HG02642 (cell line): Measurements from ENCODE around the gene GOLGA6L7.
"Not testable (repeated sequence)": the region's sequence is repeated elsewhere in the genome, so short reads cannot be mapped to it uniquely, and the experiment has no call there.

Experiments
- ATAC-seq: cut with Tn5 transposase; IDR thresholded peaks from one replicate; pipeline ENCODE4 v1.9.1; 2021; ENCODE audit warnings: mild to moderate bottlenecking; ENCODE audit not compliant: unreplicated experiment, poor library complexity

GOLGA6L7 gene

GRCh38 chr15:28849766-28850165 lies 1.3 kb upstream of the GOLGA6L7 start:
- ATAC-seq: not testable (repeated sequence)

GRCh38 chr15:28849271-28849670 lies 827 bp upstream of the GOLGA6L7 start:
- ATAC-seq: not testable (repeated sequence)

GRCh38 chr15:28847959-28848358 lies 485 bp downstream of the GOLGA6L7 start:
- not testable (repeated sequence) for ATAC-seq

- ATAC-seq: peak; percentile 94
These were observed 1.2 kb downstream of the GOLGA6L7 start for GRCh38 chr15:28847247-28847646.

GRCh38 chr15:28844147-28844546 lies 4.3 kb downstream of the GOLGA6L7 start:
- not testable (repeated sequence) for ATAC-seq

- ATAC-seq: not testable (repeated sequence)
These were observed 4.9 kb downstream of the GOLGA6L7 start for GRCh38 chr15:28843520-28843919.

- ATAC-seq: not testable (repeated sequence)
These were observed 6.2 kb downstream of the GOLGA6L7 start for GRCh38 chr15:28842210-28842609.

GRCh38 chr15:28840285-28840684 lies 8.2 kb downstream of the GOLGA6L7 start:
- not testable (repeated sequence) for ATAC-seq

GRCh38 chr15:28834957-28835585 lies 13.4 kb downstream of the GOLGA6L7 start:
- ATAC-seq: not testable (repeated sequence)

GRCh38 chr15:28831897-28832587 lies 16.4 kb downstream of the GOLGA6L7 start:
- not testable (repeated sequence) for ATAC-seq

GRCh38 chr15:28821420-28821819 lies 27.0 kb downstream of the GOLGA6L7 start:
- ATAC-seq: not testable (repeated sequence)

GRCh38 chr15:28819930-28820295 lies 28.5 kb downstream of the GOLGA6L7 start:
- not testable (repeated sequence) for ATAC-seq

- not testable (repeated sequence) for ATAC-seq
These were observed 29.2 kb downstream of the GOLGA6L7 start for GRCh38 chr15:28819019-28819929.

GRCh38 chr15:28818168-28818567 lies 30.3 kb downstream of the GOLGA6L7 start:
- ATAC-seq: not testable (repeated sequence)

GRCh38 chr15:28814059-28814458 lies 34.4 kb downstream of the GOLGA6L7 start:
- ATAC-seq: not testable (repeated sequence)

- ATAC-seq: not testable (repeated sequence)
These were observed 35.1 kb downstream of the GOLGA6L7 start for GRCh38 chr15:28813392-28813791.

- not testable (repeated sequence) for ATAC-seq
These were observed 36.4 kb downstream of the GOLGA6L7 start for GRCh38 chr15:28811852-28812550.

- not testable (repeated sequence) for ATAC-seq
These were observed 38.0 kb downstream of the GOLGA6L7 start for GRCh38 chr15:28810444-28810843.

- ATAC-seq: not testable (repeated sequence)
These were observed 40.3 kb downstream of the GOLGA6L7 start for GRCh38 chr15:28808136-28808535.

GRCh38 chr15:28800366-28800765 lies 48.1 kb downstream of the GOLGA6L7 start:
- ATAC-seq: not testable (repeated sequence)
